Activated effector memory CD4-positive, alpha-beta T cell treated with Interleukin-2 at 50 U/mL for 16 hours (primary cell): Measurements from ENCODE around the gene PSMA6.
"Not testable (repeated sequence)": the region's sequence is repeated elsewhere in the genome, so short reads cannot be mapped to it uniquely, and the experiment has no call there.

Source experiments
- DNase-seq: peaks from one replicate; pipeline ENCODE4 v3.0.0-alpha.2; 2020

The PSMA6 gene

GRCh38 chr14:35346738-35347322 is 54.6 kb downstream of the PSMA6 start:
- DNase-seq: no peak

- DNase-seq: no peak
These were observed 55.3 kb downstream of the PSMA6 start for GRCh38 chr14:35347323-35348043.

GRCh38 chr14:35348044-35348380 is 55.8 kb downstream of the PSMA6 start:
- DNase-seq: not testable (repeated sequence)

- no peak for DNase-seq
These were observed 57.5 kb downstream of the PSMA6 start for GRCh38 chr14:35349496-35350365.

- DNase-seq: no peak
These were observed 59.3 kb downstream of the PSMA6 start for GRCh38 chr14:35351497-35351896.

GRCh38 chr14:35351897-35352273 is 59.7 kb downstream of the PSMA6 start:
- no peak for DNase-seq

- DNase-seq: no peak
These were observed 60.4 kb downstream of the PSMA6 start for GRCh38 chr14:35352274-35353233.

- DNase-seq: no peak
These were observed 61.4 kb downstream of the PSMA6 start for GRCh38 chr14:35353409-35354172.

GRCh38 chr14:35355235-35355634 is 63.1 kb downstream of the PSMA6 start:
- DNase-seq: not testable (repeated sequence)

- DNase-seq: no peak
These were observed 64.0 kb downstream of the PSMA6 start for GRCh38 chr14:35355981-35356841.

GRCh38 chr14:35359655-35360054 is 67.5 kb downstream of the PSMA6 start:
- DNase-seq: not testable (repeated sequence)

GRCh38 chr14:35361141-35361480 is 68.9 kb downstream of the PSMA6 start:
- DNase-seq: no peak

- DNase-seq: no peak
These were observed 70.3 kb downstream of the PSMA6 start for GRCh38 chr14:35362450-35362849.

GRCh38 chr14:35362911-35363374 is 70.8 kb downstream of the PSMA6 start:
- DNase-seq: no peak

- peak; percentile 14 for DNase-seq
These were observed 73.2 kb downstream of the PSMA6 start for GRCh38 chr14:35365130-35366055.

GRCh38 chr14:35366056-35366451 is 73.9 kb downstream of the PSMA6 start:
- no peak for DNase-seq

GRCh38 chr14:35366521-35366976 is 74.4 kb downstream of the PSMA6 start:
- no peak for DNase-seq

- no peak for DNase-seq
These were observed 74.8 kb downstream of the PSMA6 start for GRCh38 chr14:35367056-35367372.
